Esophagus (tissue), 2 donors: Measurements from ENCODE around the gene IFT122. TPM values are rescaled to one million over a fixed set of nuclear protein-coding genes. Genes with fewer than 3 reads are reported as not detected.
"Not testable (repeated sequence)": the region's sequence is repeated elsewhere in the genome, so short reads cannot be mapped to it uniquely, and the experiment has no call there.

Experiments
- H3K27ac ChIP-seq, 2 donors: one replicate each; pipeline ENCODE4 v1.5.1; 2013; ENCODE audit warnings: low read depth in 2 of 2, mild to moderate bottlenecking in 2 of 2, inconsistent platforms in 1 of 2, low read length in 1 of 2, moderate library complexity in 1 of 2
- H3K27me3 ChIP-seq, 2 donors: one replicate each; pipeline ENCODE4 v1.6.1; 2013; ENCODE audit warnings: low read length in 2 of 2, control low read depth in 1 of 2, mild to moderate bottlenecking in 1 of 2; ENCODE audit not compliant: insufficient read depth in 2 of 2, control insufficient read depth in 1 of 2
- H3K36me3 ChIP-seq, 2 donors: one replicate each; pipeline ENCODE4 v1.6.1; 2013; ENCODE audit warnings: low read length in 1 of 2; ENCODE audit not compliant: control insufficient read depth in 2 of 2, insufficient read depth in 2 of 2
- H3K4me1 ChIP-seq, 2 donors: one replicate each; pipeline ENCODE4 v1.6.1; 2013; ENCODE audit warnings: low read length in 1 of 2; ENCODE audit not compliant: control insufficient read depth in 2 of 2, insufficient read depth in 2 of 2
- H3K4me3 ChIP-seq, 2 donors: one replicate each; pipeline ENCODE4 v1.5.1; 2013; ENCODE audit warnings: low read length in 2 of 2, mild to moderate bottlenecking in 2 of 2, low read depth in 1 of 2, moderate library complexity in 1 of 2
- H3K9me3 ChIP-seq, 2 donors: one replicate each; pipeline ENCODE4 v1.6.1; 2013; ENCODE audit warnings: mild to moderate bottlenecking in 2 of 2, low read depth in 1 of 2, low read length in 1 of 2, moderate library complexity in 1 of 2; ENCODE audit not compliant: control insufficient read depth in 2 of 2, insufficient read depth in 1 of 2
- WGBS, 2 donors: extraction: QIAGEN DNeasy Blood & Tissue Kit; methylation state at CpG; one replicate each; pipeline ENCODE4 v1.1.7; 2013; 5-methylcytosine and 5-hydroxymethylcytosine counted together
- polyA plus RNA-seq, 2 donors: library from polyadenylated mRNA; stranded (reverse); fragments of 200-250 nt; gene quantifications; one replicate each; pipeline ENCODE4 v1.2.3, GENCODE V29; 2013
- donor health status: healthy with polysubstance abuse.
- donor health status: Bipolar disorder and iron deficiency.

IFT122 gene
- polyA plus RNA-seq, 2 donors, result 5.5 to 6.2 TPM

DNA sequence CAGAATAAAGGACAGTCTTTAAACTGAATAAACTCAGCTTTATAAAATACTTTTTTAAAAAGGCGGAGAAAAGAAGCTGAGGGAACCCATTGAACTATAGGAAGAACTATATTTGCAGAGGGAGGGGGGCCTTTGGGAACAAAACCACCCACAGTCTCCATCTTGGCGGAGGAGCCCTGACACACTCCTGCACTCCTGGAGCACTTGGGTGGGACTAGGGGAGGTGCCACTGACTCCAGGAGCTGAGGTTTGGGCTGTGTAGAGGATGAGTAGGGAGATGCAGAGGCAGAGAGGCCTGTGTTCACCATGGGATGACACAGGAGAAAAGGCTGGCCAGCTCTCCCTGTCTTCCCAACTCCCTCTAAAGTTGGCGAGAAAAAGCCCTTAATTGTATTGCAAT is 35.8 kb downstream of the IFT122 start:
- H3K4me1 ChIP-seq, result no peaks in the 10 kb centered on the region
- H3K4me3 ChIP-seq, result no peak overlapping the region
- 96 to 99% methylated on average over 3 of the region's 3 CpGs for WGBS, 2 donors
- no peak overlapping the region for H3K27ac ChIP-seq
- H3K36me3 ChIP-seq, result peaks cover 0 to 10% of the 10 kb centered on the region in 2 donors
- H3K27me3 ChIP-seq, result no peaks in the 10 kb centered on the region
- no peaks in the 10 kb centered on the region for H3K9me3 ChIP-seq

DNA sequence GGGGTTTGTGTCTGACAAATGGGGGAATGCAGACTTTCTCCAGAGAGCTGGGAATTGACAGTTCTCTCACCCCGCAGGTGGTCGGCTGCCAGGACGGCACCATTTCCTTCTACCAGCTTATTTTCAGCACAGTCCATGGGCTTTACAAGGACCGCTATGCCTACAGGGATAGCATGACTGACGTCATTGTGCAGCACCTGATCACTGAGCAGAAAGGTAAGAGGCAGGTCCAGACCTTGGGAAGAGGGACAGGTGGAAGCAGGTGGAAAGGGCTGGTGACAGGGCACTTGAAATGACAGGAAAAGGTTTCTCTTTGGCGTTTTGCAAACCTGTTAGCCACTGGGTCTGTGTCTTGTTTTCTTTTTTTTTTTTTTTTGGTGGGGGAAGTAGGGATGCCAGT is 36.6 kb downstream of the IFT122 start:
- Histone ChIP-seq H3K4me3 (no peak overlapping the region), H3K4me1 (no peaks in the 10 kb centered on the region), H3K36me3 (peaks cover 0 to 8% of the 10 kb centered on the region in 2 donors), H3K27me3 (no peaks in the 10 kb centered on the region), H3K27ac (no peak overlapping the region), H3K9me3 (no peaks in the 10 kb centered on the region)
- WGBS, 2 donors, result 86 to 95% methylated on average over 6 of the region's 6 CpGs

DNA sequence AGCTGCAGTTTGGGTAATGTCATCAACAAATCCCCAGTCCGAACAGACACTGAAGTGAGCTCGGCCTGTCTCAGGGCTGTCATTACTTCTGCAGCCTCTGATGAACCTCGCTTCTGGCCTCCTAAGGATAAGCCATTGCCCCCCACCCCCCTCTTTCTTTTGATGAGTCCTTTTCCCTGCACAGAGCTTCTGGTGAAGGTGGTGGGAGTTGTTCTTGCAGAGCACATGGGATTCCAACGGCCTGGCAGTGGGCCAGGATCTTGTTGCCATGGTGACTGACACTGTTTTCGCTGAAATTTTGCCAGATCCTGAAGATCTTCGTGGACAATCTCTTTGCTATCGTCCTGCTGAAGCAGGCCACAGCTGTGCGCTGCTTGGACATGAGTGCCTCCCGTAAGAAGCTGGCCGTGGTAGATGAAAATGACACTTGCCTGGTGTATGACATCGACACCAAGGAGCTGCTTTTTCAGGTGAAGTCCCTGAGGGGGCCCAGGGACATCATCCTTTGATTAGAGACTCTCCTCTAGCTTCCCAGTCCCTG is 41.3 kb downstream of the IFT122 start:
- not testable (repeated sequence) for H3K27me3 ChIP-seq, H3K4me3 ChIP-seq, H3K9me3 ChIP-seq
- Histone ChIP-seq H3K4me1 (peaks cover 0 to 10% of the 10 kb centered on the region in 2 donors), H3K27ac (peak overlapping the region; percentile 51 to 91), H3K36me3 (peaks cover 0 to 13% of the 10 kb centered on the region in 2 donors)
- WGBS, 2 donors, result 43 to 54% methylated on average over 7 to 8 of the region's 11 CpGs

DNA sequence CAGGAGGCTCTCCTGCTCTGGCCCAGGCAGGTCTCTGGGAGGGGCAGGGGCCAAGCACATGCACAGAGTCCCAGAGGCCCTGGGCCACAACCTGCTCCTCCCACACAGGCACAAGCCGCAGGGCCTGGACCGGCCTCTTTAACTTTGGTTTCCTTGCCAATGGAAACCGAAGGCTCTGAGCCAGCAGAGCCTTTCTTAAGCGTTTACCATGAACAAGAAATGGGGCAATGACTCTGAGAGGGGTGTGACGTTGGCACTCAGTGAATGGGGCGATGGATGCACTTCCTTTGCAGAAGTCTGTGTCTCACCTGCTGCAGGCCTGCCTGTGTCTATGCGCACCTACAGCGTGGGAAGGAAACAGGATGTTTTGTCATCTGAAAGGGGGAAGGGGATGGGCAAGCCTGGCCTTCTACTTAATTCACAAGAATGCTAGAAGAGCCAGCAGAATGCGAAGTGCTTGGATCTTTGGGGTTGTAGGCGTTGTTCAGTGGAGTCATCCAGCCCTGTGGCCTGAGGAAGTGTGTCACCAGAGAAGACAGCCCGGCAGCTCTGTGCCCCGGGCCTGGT is 41.8 kb downstream of the IFT122 start:
- Histone ChIP-seq H3K36me3 (peaks cover 0 to 13% of the 10 kb centered on the region in 2 donors), H3K4me3 (no peak overlapping the region), H3K9me3 (no peaks in the 10 kb centered on the region), H3K27ac (peak overlapping the region; percentile 51 to 91), H3K27me3 (no peaks in the 10 kb centered on the region), H3K4me1 (peaks cover 0 to 10% of the 10 kb centered on the region in 2 donors)
- 28 to 49% methylated on average over 12 of the region's 12 CpGs for WGBS, 2 donors

DNA sequence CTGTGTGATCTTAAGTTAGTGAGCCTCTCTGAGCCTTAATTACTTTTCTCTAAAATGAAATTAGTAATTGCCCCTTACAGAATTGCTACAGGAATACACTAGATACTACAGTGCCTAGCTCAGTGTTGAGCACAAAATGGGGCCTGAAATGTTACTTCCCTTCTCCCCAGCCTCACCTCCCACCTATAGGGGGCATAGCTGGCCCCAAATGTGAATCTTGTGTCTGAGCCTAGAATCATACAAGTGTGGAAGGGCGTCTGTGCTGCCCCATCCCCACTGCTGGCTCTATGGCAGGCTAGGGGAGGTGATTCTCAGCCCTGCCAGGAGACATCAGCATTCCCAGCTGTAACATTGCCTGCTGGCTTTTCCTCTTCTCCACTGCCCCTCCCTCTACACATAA is 42.7 kb downstream of the IFT122 start:
- Histone ChIP-seq H3K9me3 (no peaks in the 10 kb centered on the region), H3K27me3 (no peaks in the 10 kb centered on the region), H3K27ac (peak overlapping the region in 1 of 2 donors; percentile 91), H3K4me1 (peaks cover 0 to 10% of the 10 kb centered on the region in 2 donors), H3K4me3 (no peak overlapping the region), H3K36me3 (peaks cover 2 to 11% of the 10 kb centered on the region in 2 donors)
- 80 to 88% methylated on average over 1 of the region's 1 CpG for WGBS, 2 donors

DNA sequence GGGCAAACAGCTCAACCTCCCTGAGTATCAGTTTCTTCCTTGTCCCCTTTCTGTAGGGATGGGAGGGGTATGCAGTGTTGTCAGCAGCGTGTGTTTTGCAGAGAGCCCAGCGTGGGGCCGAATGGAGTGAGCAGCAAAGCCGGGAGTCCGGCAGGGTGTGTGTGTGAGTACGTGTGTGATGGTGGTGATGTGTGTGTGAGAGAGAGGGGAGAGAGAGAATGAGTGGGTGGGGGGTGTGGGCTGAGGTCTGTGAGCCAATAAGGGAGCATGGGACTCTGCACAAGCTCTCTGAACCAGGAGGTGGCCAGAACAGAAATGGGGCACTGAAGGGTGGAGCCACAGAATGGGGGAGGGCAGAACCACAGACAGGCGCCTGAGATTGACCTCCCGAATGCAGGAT is 43.8 kb downstream of the IFT122 start:
- no peaks in the 10 kb centered on the region for H3K27me3 ChIP-seq
- no peaks in the 10 kb centered on the region for H3K9me3 ChIP-seq
- 91 to 93% methylated on average over 8 of the region's 8 CpGs for WGBS, 2 donors
- H3K4me3 ChIP-seq, result no peak overlapping the region
- H3K4me1 ChIP-seq, result peaks cover 0 to 10% of the 10 kb centered on the region in 2 donors
- no peak overlapping the region for H3K27ac ChIP-seq
- peaks cover 2 to 11% of the 10 kb centered on the region in 2 donors for H3K36me3 ChIP-seq

DNA sequence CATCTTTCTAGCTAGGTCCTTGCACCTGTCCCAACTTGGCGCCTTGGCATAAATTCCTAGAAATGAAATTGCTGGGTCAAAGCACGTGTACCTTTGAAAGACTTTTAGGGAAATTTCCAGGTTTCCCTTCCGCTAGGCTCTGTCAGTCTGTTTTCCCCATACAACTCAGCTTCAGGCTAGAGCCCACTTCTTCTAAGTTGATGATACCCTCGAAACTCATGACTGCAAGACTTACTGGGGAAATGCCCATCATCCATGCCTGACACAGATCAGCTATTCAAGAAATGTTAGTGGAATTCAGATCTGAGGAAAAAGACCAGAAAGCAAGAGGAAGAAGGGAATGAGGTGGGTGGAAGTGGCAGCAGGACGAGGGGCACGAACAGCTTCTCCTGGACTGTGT is 45.1 kb downstream of the IFT122 start:
- peaks cover 0 to 10% of the 10 kb centered on the region in 2 donors for H3K4me1 ChIP-seq
- H3K9me3 ChIP-seq, H3K36me3 ChIP-seq, H3K4me3 ChIP-seq, H3K27me3 ChIP-seq, H3K27ac ChIP-seq: not testable (repeated sequence)
- WGBS, 2 donors, result 83 to 85% methylated on average over 6 of the region's 6 CpGs

DNA sequence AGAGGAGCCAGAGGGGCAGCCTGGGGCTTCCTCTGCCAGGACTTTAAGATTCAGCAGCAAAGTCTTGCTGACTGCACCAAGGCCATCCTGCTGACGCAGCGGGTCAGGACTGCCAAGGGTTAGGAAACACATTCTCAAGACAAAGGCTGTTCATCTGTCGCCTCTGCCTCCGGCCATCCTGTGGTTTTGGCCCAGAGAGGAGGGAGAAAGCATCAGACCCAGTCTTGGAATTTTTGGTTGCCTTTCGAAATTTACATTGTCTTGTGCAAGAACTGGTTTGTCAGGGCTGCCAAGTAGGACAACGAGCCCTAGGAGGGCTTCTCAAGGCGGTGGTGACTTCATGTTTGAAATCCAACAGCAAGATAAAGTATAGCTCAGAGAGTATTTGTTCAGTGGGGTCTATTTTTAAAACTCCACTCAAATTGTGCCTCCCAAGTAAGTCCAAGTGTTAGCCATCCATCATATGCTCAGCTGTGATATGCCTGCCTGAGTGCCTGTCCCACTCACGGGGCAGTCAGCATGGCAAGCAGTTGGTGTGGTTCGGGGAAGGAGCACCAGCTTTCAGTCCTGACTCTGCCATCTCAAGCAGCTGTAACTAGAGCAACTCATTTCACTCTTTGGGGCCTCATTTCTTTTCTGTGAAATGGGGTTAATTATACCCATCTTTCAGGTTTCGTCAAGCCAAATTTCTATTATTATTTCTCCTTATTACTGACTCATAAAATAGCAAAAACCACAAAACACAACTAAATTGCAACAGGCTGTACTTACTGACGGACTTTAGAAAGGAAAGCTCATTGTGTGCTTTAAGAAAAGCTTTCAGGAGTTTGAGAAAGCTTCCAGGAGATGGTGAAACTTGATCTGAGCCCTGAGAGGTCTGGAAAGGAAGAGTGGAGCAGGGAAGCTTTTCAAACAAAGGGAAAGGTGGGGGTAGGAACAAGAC is 46.0 kb downstream of the IFT122 start:
- Histone ChIP-seq H3K27me3 (no peaks in the 10 kb centered on the region), H3K27ac (peak overlapping the region; percentile 65 to 72), H3K9me3 (no peaks in the 10 kb centered on the region), H3K4me3 (no peak overlapping the region), H3K4me1 (peaks cover 0 to 10% of the 10 kb centered on the region in 2 donors), H3K36me3 (peaks cover 2 to 5% of the 10 kb centered on the region in 2 donors)
- 46 to 57% methylated on average over 11 of the region's 11 CpGs for WGBS, 2 donors

DNA sequence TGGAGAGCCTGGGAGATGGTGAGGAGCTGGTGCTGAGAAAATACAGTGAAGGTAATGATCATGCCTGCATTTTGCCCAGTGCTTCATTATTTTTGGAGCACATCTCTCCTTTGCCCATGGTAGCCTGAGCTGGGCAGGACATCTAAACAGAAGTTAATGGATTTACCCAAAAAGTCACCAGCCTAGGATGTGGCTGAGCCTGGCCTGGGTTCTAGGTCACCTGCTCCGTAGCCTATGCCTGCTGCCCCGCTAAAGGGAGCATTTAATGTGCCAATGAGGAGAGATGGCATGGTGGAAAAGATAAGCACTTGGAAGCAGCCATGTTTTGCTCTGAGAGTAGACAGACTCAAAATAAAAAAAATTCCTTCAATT is 46.6 kb downstream of the IFT122 start:
- Histone ChIP-seq H3K9me3 (no peaks in the 10 kb centered on the region), H3K27ac (peak overlapping the region in 1 of 2 donors; percentile 38), H3K4me3 (no peak overlapping the region), H3K36me3 (peaks cover 2 to 7% of the 10 kb centered on the region in 2 donors), H3K4me1 (peaks cover 0 to 10% of the 10 kb centered on the region in 2 donors), H3K27me3 (no peaks in the 10 kb centered on the region)
- 97 to 100% methylated on average over 2 of the region's 2 CpGs for whole genome bisulfite sequencing, 2 donors
